ENCODE results near the gene BMP8A.
"Not testable (repeated sequence)": the region's sequence is repeated elsewhere in the genome, so short reads cannot be mapped to it uniquely, and the experiment has no call there.

BMP8A gene

GRCh38 chr1:39516841-39517240 is 25.4 kb downstream of the BMP8A start:
- WGBS (ENCODE audit: extremely low coverage, insufficient coverage, low lambda C conversion rate) = no CpG with 5 or more reads among the region's 4 CpGs
- not testable (repeated sequence) for H3K4ac ChIP-seq (ENCODE audit: low read depth, low read length); H2BK15ac ChIP-seq (replicated peaks; ENCODE audit: low read depth); H3K9ac ChIP-seq (ENCODE audit: low read length); H3K4me3 ChIP-seq (ENCODE audit: low read length); H3K4me2 ChIP-seq (ENCODE audit: low read length); H4K5ac ChIP-seq (ENCODE audit: low read length); H3K79me1 ChIP-seq (ENCODE audit: low read length); H4K8ac ChIP-seq (ENCODE audit: low read depth, low read length); H2BK5ac ChIP-seq (ENCODE audit: low read length); H3K27ac ChIP-seq (ENCODE audit: low read depth, low read length); H3K56ac ChIP-seq (ENCODE audit: low read length); H3K23ac ChIP-seq (ENCODE audit: low read length); H3K36me3 ChIP-seq (ENCODE audit: control insufficient read depth, insufficient read depth, low read length); H2BK120ac ChIP-seq (ENCODE audit: low read depth, low read length); H3K18ac ChIP-seq (ENCODE audit: low read length); H3K27me3 ChIP-seq (ENCODE audit: insufficient read depth, low read length, poor library complexity); H3K79me2 ChIP-seq (ENCODE audit: control insufficient read depth, insufficient read depth, low read length); H2AK5ac ChIP-seq (ENCODE audit: low read length); H3K4me1 ChIP-seq (ENCODE audit: control insufficient read depth, low read depth, low read length)
- DNase-seq = peak; percentile 65

DNA sequence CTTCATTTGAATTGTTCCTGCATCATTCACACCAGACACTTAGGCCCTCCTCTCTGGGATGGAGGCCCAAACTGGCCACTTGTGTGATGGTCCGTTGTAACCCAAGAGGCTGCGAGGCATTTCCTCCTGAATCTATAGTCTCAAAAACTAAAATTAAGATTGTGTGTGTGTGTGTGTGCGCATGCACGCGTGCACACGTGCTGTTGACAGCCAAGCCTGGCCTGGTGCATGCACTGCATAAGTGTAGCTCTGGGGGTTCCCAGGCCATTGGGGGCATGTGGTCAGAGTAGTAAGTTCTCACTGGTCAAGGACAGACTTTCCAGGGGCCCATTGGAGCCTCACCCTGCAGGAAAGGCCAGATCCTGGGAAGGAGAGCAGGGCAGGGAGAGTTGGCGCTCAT is 26.5 kb downstream of the BMP8A start:
- H4K8ac ChIP-seq (ENCODE audit: low read depth, low read length); H3K4ac ChIP-seq (ENCODE audit: low read depth, low read length): not testable (repeated sequence)

GRCh38 chr1:39519376-39519775 is 27.9 kb downstream of the BMP8A start:
- H3K27ac ChIP-seq (ENCODE audit: low read depth, low read length); DNase-seq; H4K8ac ChIP-seq (ENCODE audit: low read depth, low read length); H3K79me2 ChIP-seq (ENCODE audit: control insufficient read depth, insufficient read depth, low read length); H4K5ac ChIP-seq (ENCODE audit: low read length); H3K4me2 ChIP-seq (ENCODE audit: low read length); H3K36me3 ChIP-seq (ENCODE audit: control insufficient read depth, insufficient read depth, low read length); H3K27me3 ChIP-seq (ENCODE audit: insufficient read depth, low read length, poor library complexity); H3K23ac ChIP-seq (ENCODE audit: low read length); H3K4me1 ChIP-seq (ENCODE audit: control insufficient read depth, low read depth, low read length); H3K9ac ChIP-seq (ENCODE audit: low read length); H3K56ac ChIP-seq (ENCODE audit: low read length); H3K79me1 ChIP-seq (ENCODE audit: low read length); H3K4ac ChIP-seq (ENCODE audit: low read depth, low read length); H3K4me3 ChIP-seq (ENCODE audit: low read length); H2BK5ac ChIP-seq (ENCODE audit: low read length); H2BK120ac ChIP-seq (ENCODE audit: low read depth, low read length); H3K18ac ChIP-seq (ENCODE audit: low read length); H2AK5ac ChIP-seq (ENCODE audit: low read length); H2BK15ac ChIP-seq (replicated peaks; ENCODE audit: low read depth): not testable (repeated sequence)
- WGBS (ENCODE audit: extremely low coverage, insufficient coverage, low lambda C conversion rate) = no CpG with 5 or more reads among the region's 5 CpGs

More for the DNA sequence above, 26.5 kb downstream of the BMP8A start:
- H3K27ac ChIP-seq (ENCODE audit: low read depth, low read length); H3K4me1 ChIP-seq (ENCODE audit: control insufficient read depth, low read depth, low read length); H2BK15ac ChIP-seq (replicated peaks; ENCODE audit: low read depth); H3K79me2 ChIP-seq (ENCODE audit: control insufficient read depth, insufficient read depth, low read length); H3K4me3 ChIP-seq (ENCODE audit: low read length); H2AK5ac ChIP-seq (ENCODE audit: low read length); H3K9ac ChIP-seq (ENCODE audit: low read length); H3K27me3 ChIP-seq (ENCODE audit: insufficient read depth, low read length, poor library complexity); H3K56ac ChIP-seq (ENCODE audit: low read length); H4K5ac ChIP-seq (ENCODE audit: low read length); DNase-seq; H3K79me1 ChIP-seq (ENCODE audit: low read length); H3K23ac ChIP-seq (ENCODE audit: low read length); H3K18ac ChIP-seq (ENCODE audit: low read length); H3K36me3 ChIP-seq (ENCODE audit: control insufficient read depth, insufficient read depth, low read length); H3K4me2 ChIP-seq (ENCODE audit: low read length); H2BK5ac ChIP-seq (ENCODE audit: low read length); H2BK120ac ChIP-seq (ENCODE audit: low read depth, low read length): not testable (repeated sequence)
- no CpG with 5 or more reads among the region's 7 CpGs for WGBS (ENCODE audit: extremely low coverage, insufficient coverage, low lambda C conversion rate)

GRCh38 chr1:39522221-39522620 is 30.8 kb downstream of the BMP8A start:
- not testable (repeated sequence) for H2BK15ac ChIP-seq (replicated peaks; ENCODE audit: low read depth); H3K18ac ChIP-seq (ENCODE audit: low read length); H4K8ac ChIP-seq (ENCODE audit: low read depth, low read length); H3K4me2 ChIP-seq (ENCODE audit: low read length); H3K79me1 ChIP-seq (ENCODE audit: low read length); H3K27me3 ChIP-seq (ENCODE audit: insufficient read depth, low read length, poor library complexity); H3K4me1 ChIP-seq (ENCODE audit: control insufficient read depth, low read depth, low read length); H3K27ac ChIP-seq (ENCODE audit: low read depth, low read length); H2BK120ac ChIP-seq (ENCODE audit: low read depth, low read length); H2AK5ac ChIP-seq (ENCODE audit: low read length); H2BK5ac ChIP-seq (ENCODE audit: low read length); H3K56ac ChIP-seq (ENCODE audit: low read length); H3K4me3 ChIP-seq (ENCODE audit: low read length); H4K5ac ChIP-seq (ENCODE audit: low read length); H3K79me2 ChIP-seq (ENCODE audit: control insufficient read depth, insufficient read depth, low read length); DNase-seq; H3K23ac ChIP-seq (ENCODE audit: low read length); H3K4ac ChIP-seq (ENCODE audit: low read depth, low read length); H3K9ac ChIP-seq (ENCODE audit: low read length); H3K36me3 ChIP-seq (ENCODE audit: control insufficient read depth, insufficient read depth, low read length)
- no CpG with 5 or more reads among the region's 10 CpGs for WGBS (ENCODE audit: extremely low coverage, insufficient coverage, low lambda C conversion rate)

- no peak overlapping the region for H2BK120ac ChIP-seq (ENCODE audit: low read depth, low read length)
- H3K23ac ChIP-seq (ENCODE audit: low read length) = no peak overlapping the region
- no CpG with 5 or more reads among the region's 29 CpGs for WGBS (ENCODE audit: extremely low coverage, insufficient coverage, low lambda C conversion rate)
- no peak overlapping the region for H4K8ac ChIP-seq (ENCODE audit: low read depth, low read length)
- H3K18ac ChIP-seq (ENCODE audit: low read length) = no peak overlapping the region
- H3K27ac ChIP-seq (ENCODE audit: low read depth, low read length) = no peak overlapping the region
- no peak overlapping the region for H3K4me3 ChIP-seq (ENCODE audit: low read length)
- H3K4ac ChIP-seq (ENCODE audit: low read depth, low read length) = no peak overlapping the region
- H3K36me3 ChIP-seq (ENCODE audit: control insufficient read depth, insufficient read depth, low read length) = no peaks in the 10 kb centered on the region
- no peak for DNase-seq
- no peak overlapping the region for H3K4me2 ChIP-seq (ENCODE audit: low read length)
- H2AK5ac ChIP-seq (ENCODE audit: low read length) = no peak overlapping the region
- no peaks in the 10 kb centered on the region for H3K79me2 ChIP-seq (ENCODE audit: control insufficient read depth, insufficient read depth, low read length)
- H3K4me1 ChIP-seq (ENCODE audit: control insufficient read depth, low read depth, low read length) = no peaks in the 10 kb centered on the region
- H3K79me1 ChIP-seq (ENCODE audit: low read length) = no peaks in the 10 kb centered on the region
- no peaks in the 10 kb centered on the region for H3K27me3 ChIP-seq (ENCODE audit: insufficient read depth, low read length, poor library complexity)
- no peak overlapping the region for H2BK5ac ChIP-seq (ENCODE audit: low read length)
- H2BK15ac ChIP-seq (replicated peaks; ENCODE audit: low read depth) = no peak overlapping the region
- H3K9ac ChIP-seq (ENCODE audit: low read length) = no peak overlapping the region
- no peak overlapping the region for H3K56ac ChIP-seq (ENCODE audit: low read length)
- no peak overlapping the region for H4K5ac ChIP-seq (ENCODE audit: low read length)
Measured at GRCh38 chr1:39522661-39523567, 31.5 kb downstream of the BMP8A start.

DNA sequence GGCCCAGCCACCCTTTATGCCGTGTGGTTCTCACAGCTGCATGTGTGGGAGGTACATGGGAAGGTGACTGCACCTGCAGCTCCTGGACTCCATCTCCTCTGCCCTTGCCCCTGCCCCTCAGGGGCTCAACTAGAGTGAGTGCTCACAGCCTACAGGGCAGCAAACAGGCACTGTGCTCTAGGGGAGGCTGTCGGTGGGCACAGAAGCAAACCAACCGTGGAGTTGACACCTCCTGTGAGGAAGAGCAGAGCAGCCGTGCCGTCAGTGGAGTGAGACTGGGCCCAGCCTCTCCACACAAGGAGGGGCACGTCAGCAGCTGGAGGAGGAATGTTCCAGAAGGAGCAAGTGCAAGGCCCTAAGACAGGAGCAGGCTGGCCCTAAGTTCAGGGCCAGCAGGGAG is 32.7 kb downstream of the BMP8A start:
- Histone ChIP-seq H2BK120ac (ENCODE audit: low read depth, low read length) (no peak overlapping the region), H3K9ac (ENCODE audit: low read length) (no peak overlapping the region), H2AK5ac (ENCODE audit: low read length) (no peak overlapping the region), H3K18ac (ENCODE audit: low read length) (no peak overlapping the region), H3K79me2 (ENCODE audit: control insufficient read depth, insufficient read depth, low read length) (no peaks in the 10 kb centered on the region), H3K36me3 (ENCODE audit: control insufficient read depth, insufficient read depth, low read length) (no peaks in the 10 kb centered on the region), H3K27me3 (ENCODE audit: insufficient read depth, low read length, poor library complexity) (no peaks in the 10 kb centered on the region), H4K5ac (ENCODE audit: low read length) (no peak overlapping the region), H2BK5ac (ENCODE audit: low read length) (no peak overlapping the region), H3K4me1 (ENCODE audit: control insufficient read depth, low read depth, low read length) (no peaks in the 10 kb centered on the region), H3K4me3 (ENCODE audit: low read length) (no peak overlapping the region), H4K8ac (ENCODE audit: low read depth, low read length) (no peak overlapping the region), H3K27ac (ENCODE audit: low read depth, low read length) (no peak overlapping the region), H3K4me2 (ENCODE audit: low read length) (no peak overlapping the region), H2BK15ac (replicated peaks; ENCODE audit: low read depth) (no peak overlapping the region), H3K4ac (ENCODE audit: low read depth, low read length) (no peak overlapping the region), H3K23ac (ENCODE audit: low read length) (no peak overlapping the region), H3K56ac (ENCODE audit: low read length) (no peak overlapping the region), H3K79me1 (ENCODE audit: low read length) (no peaks in the 10 kb centered on the region)
- DNase-seq = no peak
- WGBS (ENCODE audit: extremely low coverage, insufficient coverage, low lambda C conversion rate) = no CpG with 5 or more reads among the region's 6 CpGs

Data from mesendoderm (in vitro differentiated cells).